H9 (cell line): ENCODE data around the gene EDNRA. TPM values are rescaled to one million over a fixed set of nuclear protein-coding genes. Genes with fewer than 3 reads are reported as not detected.

ENCODE experiments used
- DNase-seq: peaks from one replicate; pipeline ENCODE4 v3.0.0-alpha.2; 2017
- H2AFZ ChIP-seq: one replicate; pipeline ENCODE4 v1.6.1; 2013; ENCODE audit warnings: mild to moderate bottlenecking, low read length, control low read depth, moderate library complexity
- H2AK5ac ChIP-seq: 2 replicates; pipeline ENCODE4 v1.6.1; 2013; ENCODE audit warnings: low read length, control low read depth, mixed read lengths; ENCODE audit not compliant: insufficient read length
- H2BK120ac ChIP-seq: one replicate; pipeline ENCODE4 v1.6.1; 2013; ENCODE audit warnings: low read depth, mild to moderate bottlenecking, low read length, control low read depth, inconsistent platforms; ENCODE audit not compliant: poor library complexity, severe bottlenecking
- H2BK12ac ChIP-seq: 2 replicates; pipeline ENCODE4 v1.6.1; 2013; ENCODE audit warnings: low read length, control low read depth, mixed read lengths, low read depth; ENCODE audit not compliant: insufficient read length
- H2BK15ac ChIP-seq: 2 replicates; pipeline ENCODE4 v1.6.1; 2013; ENCODE audit warnings: low read depth, low read length, control low read depth
- H2BK20ac ChIP-seq: one replicate; pipeline ENCODE4 v1.6.1; 2013; ENCODE audit warnings: low read depth, mild to moderate bottlenecking, low read length, control low read depth, inconsistent platforms; ENCODE audit not compliant: poor library complexity, severe bottlenecking
- H2BK5ac ChIP-seq: 2 replicates; pipeline ENCODE4 v1.6.1; 2013; ENCODE audit warnings: low read length, control low read depth, mixed read lengths; ENCODE audit not compliant: insufficient read length
- H3K14ac ChIP-seq: 2 replicates; pipeline ENCODE4 v1.6.1; 2013; ENCODE audit warnings: low read length, control low read depth; ENCODE audit not compliant: insufficient read depth
- H3K18ac ChIP-seq: 2 replicates; pipeline ENCODE4 v1.6.1; 2013; ENCODE audit warnings: low read depth, mild to moderate bottlenecking, mixed read lengths, low read length, control low read depth; ENCODE audit not compliant: insufficient read length
- H3K23ac ChIP-seq: 2 replicates; pipeline ENCODE4 v1.6.1; 2013; ENCODE audit warnings: low read length, control low read depth, mixed read lengths, low read depth; ENCODE audit not compliant: insufficient read length
- H3K23me2 ChIP-seq: 2 replicates; pipeline ENCODE4 v1.6.1; 2013; ENCODE audit warnings: low read depth, mild to moderate bottlenecking, mixed read lengths, low read length, control low read depth; ENCODE audit not compliant: insufficient read length, poor library complexity, severe bottlenecking
- H3K27ac ChIP-seq: 2 replicates; pipeline ENCODE4 v1.5.1; 2013; ENCODE audit warnings: low read length, control low read depth, mixed read lengths, low read depth; ENCODE audit not compliant: insufficient read length
- H3K27me3 ChIP-seq: 2 replicates; pipeline ENCODE4 v1.6.1; 2013; ENCODE audit warnings: low read length, control low read depth, inconsistent platforms; ENCODE audit not compliant: insufficient read depth
- H3K4ac ChIP-seq: 2 replicates; pipeline ENCODE4 v1.6.1; 2013; ENCODE audit warnings: low read depth, mild to moderate bottlenecking, control low read depth, inconsistent platforms, low read length, moderate library complexity
- H3K4me1 ChIP-seq: 2 replicates; pipeline ENCODE4 v1.6.1; 2013; ENCODE audit warnings: low read length, control low read depth, inconsistent platforms; ENCODE audit not compliant: insufficient read depth
- H3K4me2 ChIP-seq: 2 replicates; pipeline ENCODE4 v1.6.1; 2013; ENCODE audit warnings: low read length, control low read depth, mixed read lengths; ENCODE audit not compliant: insufficient read length, insufficient read depth
- H3K56ac ChIP-seq: 2 replicates; pipeline ENCODE4 v1.6.1; 2013; ENCODE audit warnings: low read depth, mild to moderate bottlenecking, mixed read lengths, low read length, control low read depth; ENCODE audit not compliant: insufficient read length
- H3K79me1 ChIP-seq: 2 replicates; pipeline ENCODE4 v1.6.1; 2013; ENCODE audit warnings: low read depth, mild to moderate bottlenecking, moderate library complexity, low read length, control low read depth, inconsistent platforms; ENCODE audit not compliant: insufficient read depth, poor library complexity, severe bottlenecking
- H3K79me2 ChIP-seq: 2 replicates; pipeline ENCODE4 v1.6.1; 2013; ENCODE audit warnings: low read length, control low read depth, inconsistent platforms; ENCODE audit not compliant: insufficient read depth
- H3K9ac ChIP-seq: 2 replicates; pipeline ENCODE4 v1.6.1; 2013; ENCODE audit warnings: low read length, control low read depth, mixed read lengths; ENCODE audit not compliant: insufficient read length; ENCODE audit errors: extremely low read depth
- H3K9me3 ChIP-seq: one replicate; pipeline ENCODE4 v1.6.1; 2013; ENCODE audit warnings: low read depth, low read length, inconsistent platforms; ENCODE audit not compliant: control insufficient read depth
- H3T11ph ChIP-seq: one replicate; pipeline ENCODE4 v1.6.1; 2013; ENCODE audit warnings: mild to moderate bottlenecking, low read length, control low read depth, inconsistent platforms
- H4K20me1 ChIP-seq: one replicate; pipeline ENCODE4 v1.6.1; 2013; ENCODE audit not compliant: control insufficient read depth, insufficient read length, insufficient read depth
- H4K5ac ChIP-seq: 2 replicates; pipeline ENCODE4 v1.6.1; 2013; ENCODE audit warnings: low read depth, mild to moderate bottlenecking, mixed read lengths, low read length, control low read depth; ENCODE audit not compliant: insufficient read length
- H4K8ac ChIP-seq: replicated peaks from 2 replicates; pipeline ENCODE4 v1.6.1; 2013; ENCODE audit warnings: low read length, control low read depth, mixed read lengths, low read depth; ENCODE audit not compliant: insufficient read length
- H4K91ac ChIP-seq: 2 replicates; pipeline ENCODE4 v1.6.1; 2013; ENCODE audit warnings: low read depth, mild to moderate bottlenecking, moderate library complexity, mixed read lengths, low read length, control low read depth; ENCODE audit not compliant: insufficient read length
- H3K27ac Mint-ChIP-seq, 3 experiments: 2 replicates in 2 of 3; 3 replicates in 1 of 3; pipeline ENCODE4 v1.8.0; 2020 to 2021; ENCODE audit warnings: mixed read lengths in 3 of 3, mild to moderate bottlenecking in 1 of 3, moderate library complexity in 1 of 3
- H3K27me3 Mint-ChIP-seq: 2 replicates; pipeline ENCODE4 v1.8.0; 2021; ENCODE audit warnings: low read depth, mild to moderate bottlenecking, moderate library complexity, mixed read lengths
- H3K36me3 Mint-ChIP-seq, 3 experiments: 2 replicates in 2 of 3; 3 replicates in 1 of 3; pipeline ENCODE4 v1.8.0; 2020 to 2021; ENCODE audit warnings: low read depth in 3 of 3, mixed read lengths in 3 of 3; ENCODE audit not compliant: insufficient read depth in 1 of 3
- H3K4me1 Mint-ChIP-seq, 2 experiments: 2 replicates each; pipeline ENCODE4 v1.8.0; 2020; ENCODE audit warnings: mixed read lengths in 2 of 2
- H3K4me3 Mint-ChIP-seq, 2 experiments: 2 replicates in 1 of 2; 3 replicates in 1 of 2; pipeline ENCODE4 v1.8.0; 2020 to 2021; ENCODE audit warnings: mild to moderate bottlenecking in 2 of 2, mixed read lengths in 2 of 2, moderate library complexity in 1 of 2
- H3K9me3 Mint-ChIP-seq, 2 experiments: 2 replicates in 1 of 2; 3 replicates in 1 of 2; pipeline ENCODE4 v1.8.0; 2020; ENCODE audit warnings: mild to moderate bottlenecking in 2 of 2, mixed read lengths in 2 of 2, moderate library complexity in 1 of 2
- WGBS: extraction: QIAGEN DNeasy Blood & Tissue Kit; methylation state at CpG from one replicate; pipeline ENCODE4 v1.1.7; 2013; ENCODE audit warnings: missing lambda C conversion rate, low lambda C conversion rate, mixed read lengths; ENCODE audit not compliant: insufficient read length; ENCODE audit errors: extremely low coverage; 5-methylcytosine and 5-hydroxymethylcytosine counted together
- total RNA-seq: library from RNA; stranded (reverse); gene quantifications from 2 replicates; pipeline ENCODE4 v1.2.1, GENCODE V29; 2021
- TF ChIP-seq, protein P1 (sequence below): fragments of 200-600 bp; sonication (generic); conservative IDR thresholded peaks from 3 replicates; pipeline ENCODE4 v1.8.0; 2021; ENCODE audit warnings: antibody characterized with exemption, mild to moderate bottlenecking

Gene EDNRA
- total RNA-seq, 1 experiment from 2014 or later, result 1.6 TPM

DNA sequence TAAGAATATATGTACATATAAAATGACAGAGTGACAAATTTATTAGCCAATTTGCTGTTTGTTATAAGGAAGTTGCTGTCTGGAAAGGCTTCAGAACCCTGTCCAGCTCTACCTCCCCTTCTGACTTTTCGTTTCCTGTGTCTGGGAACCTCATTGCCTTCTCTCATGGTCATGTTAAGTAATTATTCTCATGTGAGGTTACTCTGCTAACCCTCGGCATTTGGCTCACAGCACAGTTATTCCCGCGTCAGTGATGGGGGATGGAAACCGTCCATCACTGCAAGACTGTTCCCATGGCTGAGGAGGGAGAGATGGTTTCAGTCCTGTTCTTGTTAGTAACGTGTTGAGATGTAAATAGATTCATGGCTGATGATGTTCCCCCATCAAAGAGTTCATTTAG lies 11.9 kb downstream of the EDNRA start:
- H4K20me1 ChIP-seq, result no peaks in the 10 kb centered on the region
- H3K27me3 ChIP-seq, result no peaks in the 10 kb centered on the region
- H3K27me3 Mint-ChIP-seq, result no peaks in the 10 kb centered on the region
- no peak overlapping the region for H3T11ph ChIP-seq
- H2BK120ac ChIP-seq, result no peak overlapping the region
- H3K9me3 Mint-ChIP-seq, result no peaks in the 10 kb centered on the region
- H3K4ac ChIP-seq, result no peak overlapping the region
- DNase-seq, result no peak
- H3K9ac ChIP-seq, result no peak overlapping the region
- no peak overlapping the region for H3K4me2 ChIP-seq
- H3K27ac Mint-ChIP-seq, result no peak overlapping the region; a peak in 1 of 7 replicates
- H3K4me3 Mint-ChIP-seq, result no peak overlapping the region
- H3K27ac ChIP-seq, result no peak overlapping the region
- H3K23ac ChIP-seq, result no peak overlapping the region
- H3K36me3 Mint-ChIP-seq, result no peaks in the 10 kb centered on the region
- H4K8ac ChIP-seq, result no peak overlapping the region
- WGBS, result no CpG with 5 or more reads among the region's 6 CpGs
- H3K56ac ChIP-seq, result no peak overlapping the region
- no peak overlapping the region for H3K18ac ChIP-seq
- H3K14ac ChIP-seq, result no peak overlapping the region; the same call in 1 of the 2 replicates
- H4K91ac ChIP-seq, result no peak overlapping the region
- peaks cover 0 to 6% of the 10 kb centered on the region in 2 experiments; a peak in 1 of 4 replicates for H3K4me1 Mint-ChIP-seq
- H3K4me1 ChIP-seq, result no peaks in the 10 kb centered on the region; the same call in 1 of the 2 replicates
- no peak overlapping the region for H4K5ac ChIP-seq
- peak overlapping the region; percentile 82 for H2BK12ac ChIP-seq
- no peak overlapping the region for H2AK5ac ChIP-seq
- no peak overlapping the region for H2BK5ac ChIP-seq
- H2AFZ ChIP-seq, result no peak overlapping the region
- no peak overlapping the region for H2BK15ac ChIP-seq
- no peaks in the 10 kb centered on the region for H3K79me1 ChIP-seq
- no peaks in the 10 kb centered on the region for H3K79me2 ChIP-seq
- no peaks in the 10 kb centered on the region for H3K23me2 ChIP-seq
- TF ChIP-seq, protein P1, sequence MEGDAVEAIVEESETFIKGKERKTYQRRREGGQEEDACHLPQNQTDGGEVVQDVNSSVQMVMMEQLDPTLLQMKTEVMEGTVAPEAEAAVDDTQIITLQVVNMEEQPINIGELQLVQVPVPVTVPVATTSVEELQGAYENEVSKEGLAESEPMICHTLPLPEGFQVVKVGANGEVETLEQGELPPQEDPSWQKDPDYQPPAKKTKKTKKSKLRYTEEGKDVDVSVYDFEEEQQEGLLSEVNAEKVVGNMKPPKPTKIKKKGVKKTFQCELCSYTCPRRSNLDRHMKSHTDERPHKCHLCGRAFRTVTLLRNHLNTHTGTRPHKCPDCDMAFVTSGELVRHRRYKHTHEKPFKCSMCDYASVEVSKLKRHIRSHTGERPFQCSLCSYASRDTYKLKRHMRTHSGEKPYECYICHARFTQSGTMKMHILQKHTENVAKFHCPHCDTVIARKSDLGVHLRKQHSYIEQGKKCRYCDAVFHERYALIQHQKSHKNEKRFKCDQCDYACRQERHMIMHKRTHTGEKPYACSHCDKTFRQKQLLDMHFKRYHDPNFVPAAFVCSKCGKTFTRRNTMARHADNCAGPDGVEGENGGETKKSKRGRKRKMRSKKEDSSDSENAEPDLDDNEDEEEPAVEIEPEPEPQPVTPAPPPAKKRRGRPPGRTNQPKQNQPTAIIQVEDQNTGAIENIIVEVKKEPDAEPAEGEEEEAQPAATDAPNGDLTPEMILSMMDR, result no peak
- H2BK20ac ChIP-seq, result no peak overlapping the region
- no peaks in the 10 kb centered on the region for H3K9me3 ChIP-seq
